Gastroesophageal sphincter (tissue), 4 donors: ENCODE measurements around the gene ADARB1. TPM values are rescaled to one million over a fixed set of nuclear protein-coding genes. Genes with fewer than 3 reads are reported as not detected.

ENCODE experiments used
- ATAC-seq: fragments of 150-250 bp; one replicate; pipeline ENCODE4 v1.9.1; 2016; ENCODE audit warnings: mild to moderate bottlenecking, moderate library complexity
- H3K27ac ChIP-seq, 4 donors: fragments of 200-600 bp; sonication (generic) in 3 of 4; 1 replicate in 3 of 4; 2 replicates in 1 of 4; pipeline ENCODE4 v1.5.1; 2016 to 2019
- H3K27me3 ChIP-seq: fragments of 200-600 bp; sonication (generic); one replicate; pipeline ENCODE4 v1.5.1; 2019
- H3K36me3 ChIP-seq, 2 donors: fragments of 200-600 bp; sonication (generic); one replicate each; pipeline ENCODE4 v1.5.1; 2019; ENCODE audit warnings: control low read depth in 1 of 2
- H3K4me1 ChIP-seq, 3 donors: fragments of 200-600 bp; sonication (generic); 1 replicate in 2 of 3; 2 replicates in 1 of 3; pipeline ENCODE4 v1.5.1; 2016 to 2019; ENCODE audit warnings: control low read depth in 2 of 3
- H3K4me3 ChIP-seq, 2 donors: fragments of 200-600 bp; sonication (generic); one replicate each; pipeline ENCODE4 v1.5.1; 2019; ENCODE audit warnings: mild to moderate bottlenecking in 1 of 2, moderate library complexity in 1 of 2
- H3K9me3 ChIP-seq, 3 donors: fragments of 200-600 bp; sonication (generic); one replicate each; pipeline ENCODE4 v1.5.1; 2017 to 2019; ENCODE audit warnings: control low read depth in 2 of 3
- CTCF ChIP-seq, 4 experiments: fragments of 200-600 bp in 2 of 4; fragments of 450-650 bp in 2 of 4; sonication (generic) in 1 of 4; IDR thresholded peaks; one replicate each; pipeline ENCODE4 v1.5.1; 2017 to 2019; ENCODE audit warnings: antibody characterized with exemption in 4 of 4, mild to moderate bottlenecking in 2 of 4, moderate library complexity in 2 of 4
- EP300 ChIP-seq: sonication (generic); formaldehyde crosslinking; IDR thresholded peaks from one replicate; pipeline ENCODE4 v1.6.1; 2017; ENCODE audit warnings: antibody characterized with exemption, mild to moderate bottlenecking
- POLR2A ChIP-seq, 2 donors: fragments of 450-650 bp; IDR thresholded peaks; one replicate each; pipeline ENCODE4 v1.6.1; 2017; ENCODE audit warnings: antibody characterized with exemption in 2 of 2, mild to moderate bottlenecking in 2 of 2, moderate library complexity in 1 of 2
- POLR2AphosphoS5 ChIP-seq: sonication (generic); formaldehyde crosslinking; IDR thresholded peaks from one replicate; pipeline ENCODE4 v1.6.1; 2017; ENCODE audit warnings: antibody characterized with exemption
- WGBS, 2 donors: methylation state at CpG; one replicate each; pipeline ENCODE4 v1.1.5; 2018; ENCODE audit warnings: low coverage in 1 of 2; 5-methylcytosine and 5-hydroxymethylcytosine counted together
- total RNA-seq, 4 donors: library from RNA; depleted of rRNA; stranded (reverse); fragments of >200 nt; gene quantifications; one replicate each; pipeline ENCODE4 v1.1.0, GENCODE V29; 2016

ADARB1 gene
- total RNA-seq, 4 donors from 2014 or later, result 136 to 228 (median 181) TPM

DNA sequence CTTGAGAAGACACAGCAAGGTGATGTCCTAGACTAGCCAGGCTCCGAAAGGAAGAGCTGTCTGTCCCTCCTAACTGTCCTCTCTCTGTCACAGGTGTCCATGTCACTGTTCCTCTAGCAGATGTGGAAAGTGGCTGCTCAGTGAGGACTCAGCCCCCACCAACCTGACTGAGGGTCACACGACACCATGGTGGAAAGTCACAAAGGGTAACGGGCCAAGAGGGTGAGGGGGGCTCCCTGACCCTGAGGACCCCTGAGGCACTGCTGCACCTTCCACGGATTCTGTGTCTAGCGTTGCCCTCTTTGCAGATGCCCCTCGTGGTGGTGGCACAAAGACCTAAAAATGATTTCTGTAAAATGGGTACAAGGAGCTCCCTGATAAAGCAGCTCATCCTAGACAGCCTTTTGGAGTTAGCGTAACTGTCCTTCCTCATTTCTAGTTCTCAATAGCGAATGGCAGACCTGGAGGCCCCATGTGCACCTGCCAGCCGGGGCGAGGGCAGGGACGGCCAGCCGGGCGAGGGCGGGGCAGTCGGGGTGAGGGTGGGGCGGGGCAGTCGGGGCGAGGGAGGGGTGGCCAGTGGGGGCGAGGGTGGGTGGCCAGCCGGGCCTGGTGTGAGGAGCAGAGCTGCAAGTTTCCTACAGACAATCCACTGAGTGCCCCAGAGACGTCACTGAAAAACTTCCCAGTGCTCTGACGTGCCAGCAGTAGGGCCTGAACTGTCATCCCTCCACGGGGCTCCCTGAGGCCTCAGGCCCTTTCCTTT is 189.9 kb downstream of the ADARB1 start:
- Histone ChIP-seq H3K4me3 (no peak overlapping the region), H3K27ac (no peak overlapping the region), H3K9me3 (no peaks in the 10 kb centered on the region), H3K4me1 (no peaks in the 10 kb centered on the region), H3K27me3 (no peaks in the 10 kb centered on the region), H3K36me3 (peaks cover 0 to 72% of the 10 kb centered on the region in 2 donors)
- no peak for TF ChIP-seq POLR2A (IDR thresholded peaks at IDR 0.05)
- no peak for TF ChIP-seq POLR2AphosphoS5
- TF ChIP-seq EP300, result no peak
- no peak for TF ChIP-seq CTCF (IDR thresholded peaks at IDR 0.05)
- 100% methylated on average over 1 of the region's 23 CpGs for WGBS, 2 donors
- no peak for ATAC-seq

DNA sequence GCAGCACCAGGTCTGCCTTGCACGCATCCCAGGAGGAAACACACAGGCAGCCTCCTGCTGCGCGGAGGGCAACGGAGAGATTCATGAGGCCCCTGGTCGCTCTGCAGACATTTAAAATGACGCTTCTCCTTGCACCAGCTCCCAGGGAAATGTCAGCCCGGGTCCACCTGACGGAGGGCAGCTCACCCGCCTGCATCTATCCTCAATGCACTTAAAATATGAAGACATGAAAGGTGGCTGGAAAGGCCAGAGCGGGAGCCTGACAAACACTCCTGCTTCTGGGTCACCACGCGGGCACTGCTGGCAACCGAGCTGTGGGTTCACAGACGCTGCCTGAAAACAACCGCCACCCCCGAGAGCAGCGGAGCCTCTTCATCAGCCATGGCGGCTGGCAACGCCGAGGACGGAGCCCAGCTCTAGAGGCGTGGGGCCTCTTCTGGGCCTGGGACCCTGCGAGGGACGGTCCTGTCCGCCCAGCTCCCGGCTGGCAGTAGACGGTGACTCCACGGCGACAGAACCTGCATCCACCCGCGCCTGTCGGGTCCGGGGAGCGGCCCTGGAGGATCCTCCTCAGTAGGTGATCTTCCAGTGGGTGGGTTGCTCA is 190.6 kb downstream of the ADARB1 start:
- Histone ChIP-seq H3K9me3 (no peaks in the 10 kb centered on the region), H3K4me1 (no peaks in the 10 kb centered on the region), H3K36me3 (peaks cover 0 to 79% of the 10 kb centered on the region in 2 donors), H3K27me3 (no peaks in the 10 kb centered on the region), H3K4me3 (no peak overlapping the region), H3K27ac (no peak overlapping the region)
- ATAC-seq, result no peak
- TF ChIP-seq CTCF (IDR thresholded peaks at IDR 0.05) (no peak), EP300 (no peak), POLR2AphosphoS5 (no peak), POLR2A (IDR thresholded peaks at IDR 0.05) (no peak)
- 80% methylated on average over 1 of the region's 34 CpGs; no CpG with 5 or more reads in 1 of the 2 donors for WGBS, 2 donors

DNA sequence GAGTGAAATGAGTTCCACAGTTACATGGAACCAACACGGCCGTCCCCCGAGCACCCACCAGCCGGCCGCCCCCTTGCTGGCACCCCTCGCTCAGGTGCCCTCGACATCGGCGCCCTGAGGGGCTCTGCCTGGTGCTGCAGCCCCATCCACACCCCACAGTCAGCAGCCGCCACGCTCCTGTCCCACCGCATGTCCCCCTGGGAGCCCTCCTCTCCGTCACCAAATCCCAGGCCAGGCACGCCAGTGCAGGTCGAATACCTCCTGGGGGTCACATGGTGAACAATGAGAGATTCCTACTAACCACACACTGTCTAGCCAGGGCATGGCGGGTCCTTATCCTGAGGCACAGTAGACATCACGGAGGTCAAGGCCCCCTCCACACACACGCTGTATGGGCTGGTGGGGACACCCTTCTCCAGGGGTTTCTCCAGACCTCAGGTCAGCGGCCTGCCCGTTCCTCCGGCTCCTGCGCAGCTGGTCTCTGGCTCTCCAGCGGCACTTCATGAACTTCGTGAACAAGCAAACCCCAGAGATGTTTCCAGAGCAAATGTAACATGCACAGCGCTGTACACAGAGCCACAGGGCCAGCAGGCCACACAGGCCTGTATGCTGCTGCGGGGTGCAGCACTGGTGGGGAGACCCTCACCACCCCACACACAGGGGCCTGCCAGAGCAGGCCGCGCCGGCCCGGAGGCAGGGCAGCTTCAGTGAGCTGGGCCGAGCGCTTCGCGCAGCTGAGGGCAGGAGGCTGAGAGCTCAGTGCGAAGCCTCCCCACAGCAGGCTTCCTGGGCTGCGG is 191.5 kb downstream of the ADARB1 start:
- TF ChIP-seq CTCF (IDR thresholded peaks at IDR 0.05) (no peak), POLR2AphosphoS5 (no peak), POLR2A (IDR thresholded peaks at IDR 0.05) (no peak), EP300 (no peak)
- no peak overlapping the region for H3K27ac ChIP-seq
- H3K36me3 ChIP-seq, result peaks cover 0 to 88% of the 10 kb centered on the region in 2 donors
- no peaks in the 10 kb centered on the region for H3K27me3 ChIP-seq
- no peak overlapping the region for H3K4me3 ChIP-seq
- 90% methylated on average over 2 to 4 of the region's 36 CpGs for WGBS, 2 donors
- no peak for ATAC-seq
- no peaks in the 10 kb centered on the region for H3K4me1 ChIP-seq
- no peaks in the 10 kb centered on the region for H3K9me3 ChIP-seq

DNA sequence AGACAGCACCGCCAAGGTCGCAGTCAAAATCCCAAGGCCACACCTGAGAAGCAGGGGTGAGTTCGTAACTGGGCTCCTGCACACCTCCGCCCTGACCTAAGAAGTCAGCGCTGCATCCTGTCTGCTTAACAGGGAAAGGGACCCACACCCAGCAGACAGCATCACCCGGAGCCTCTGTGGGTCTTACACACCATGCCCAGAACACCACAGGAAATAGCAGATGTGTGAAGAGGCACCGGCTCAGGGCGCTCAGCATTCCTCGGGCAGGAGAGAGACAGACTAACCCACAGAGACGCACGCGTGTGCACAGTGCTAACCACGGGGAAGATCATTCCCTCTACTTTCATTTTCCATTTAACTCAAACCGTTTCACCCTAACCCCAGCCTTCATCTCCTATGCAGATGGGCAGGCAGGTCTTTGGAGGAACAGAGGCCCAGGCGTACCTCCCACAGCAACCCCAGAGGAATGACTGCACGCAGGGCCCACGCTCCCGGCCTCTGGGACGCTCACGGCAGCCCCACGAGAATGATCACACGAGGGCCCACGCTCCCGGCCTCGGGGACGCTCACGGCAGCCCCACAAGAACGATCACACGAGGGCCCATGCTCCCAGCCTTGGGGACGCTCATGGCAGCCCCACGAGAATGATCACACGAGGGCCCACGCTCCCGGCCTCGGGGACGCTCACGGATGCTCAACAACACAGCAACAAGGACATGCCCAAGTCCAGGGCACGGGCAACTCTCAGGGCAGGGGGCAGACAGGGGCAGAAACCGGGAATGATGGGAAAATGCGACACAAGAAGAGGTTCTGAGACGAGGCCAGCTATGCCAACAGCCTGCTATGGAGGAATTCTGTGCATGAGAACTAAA is 192.4 kb downstream of the ADARB1 start:
- Histone ChIP-seq H3K4me1 (no peaks in the 10 kb centered on the region), H3K36me3 (peaks cover 0 to 96% of the 10 kb centered on the region in 2 donors), H3K27ac (no peak overlapping the region), H3K9me3 (peaks cover 0 to 6% (median 0%) of the 10 kb centered on the region in 3 donors), H3K4me3 (no peak overlapping the region), H3K27me3 (no peaks in the 10 kb centered on the region)
- 87 to 90% methylated on average over 2 to 3 of the region's 41 CpGs for WGBS, 2 donors
- no peak for TF ChIP-seq EP300
- no peak for TF ChIP-seq POLR2AphosphoS5
- no peak for TF ChIP-seq POLR2A (IDR thresholded peaks at IDR 0.05)
- TF ChIP-seq CTCF (IDR thresholded peaks at IDR 0.05), result no peak
- ATAC-seq, result no peak
